Measurements from ENCODE around the gene CCDC47. TPM values are rescaled to one million over a fixed set of nuclear protein-coding genes. Genes with fewer than 3 reads are reported as not detected.

Gene CCDC47
- total RNA-seq, 2 donors from 2014 or later, result 40.2 to 101 TPM

DNA sequence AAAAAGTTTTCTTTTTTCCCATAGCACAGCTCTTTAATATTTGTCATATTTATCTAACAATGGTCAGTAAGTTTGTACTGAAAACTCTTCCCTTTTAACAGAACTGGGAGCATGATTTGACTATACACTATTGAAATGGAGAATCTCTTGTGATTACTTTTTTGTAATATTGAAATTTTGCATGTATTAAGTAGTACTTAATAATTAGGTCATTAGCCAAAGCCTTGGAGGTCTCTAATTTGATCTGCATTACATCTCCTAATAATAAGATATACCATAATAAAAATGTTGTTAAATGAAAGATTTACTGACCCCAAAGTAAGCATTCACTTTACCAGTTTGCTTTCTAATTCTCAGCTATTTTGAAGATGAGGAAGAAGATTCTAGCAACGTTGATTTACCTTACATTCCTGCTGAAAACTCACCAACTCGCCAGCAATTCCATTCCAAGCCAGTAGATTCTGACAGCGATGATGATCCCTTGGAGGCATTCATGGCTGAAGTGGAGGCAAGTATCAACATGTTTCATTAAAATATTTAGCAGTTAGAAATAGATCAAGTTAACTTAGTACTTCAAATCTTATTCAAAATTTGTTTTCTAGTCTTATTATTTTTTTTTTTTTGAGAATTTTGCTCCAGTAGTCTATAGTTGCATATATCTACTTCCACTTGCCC lies 18.8 kb upstream of the CCDC47 start:
- TF ChIP-seq, protein P1, sequence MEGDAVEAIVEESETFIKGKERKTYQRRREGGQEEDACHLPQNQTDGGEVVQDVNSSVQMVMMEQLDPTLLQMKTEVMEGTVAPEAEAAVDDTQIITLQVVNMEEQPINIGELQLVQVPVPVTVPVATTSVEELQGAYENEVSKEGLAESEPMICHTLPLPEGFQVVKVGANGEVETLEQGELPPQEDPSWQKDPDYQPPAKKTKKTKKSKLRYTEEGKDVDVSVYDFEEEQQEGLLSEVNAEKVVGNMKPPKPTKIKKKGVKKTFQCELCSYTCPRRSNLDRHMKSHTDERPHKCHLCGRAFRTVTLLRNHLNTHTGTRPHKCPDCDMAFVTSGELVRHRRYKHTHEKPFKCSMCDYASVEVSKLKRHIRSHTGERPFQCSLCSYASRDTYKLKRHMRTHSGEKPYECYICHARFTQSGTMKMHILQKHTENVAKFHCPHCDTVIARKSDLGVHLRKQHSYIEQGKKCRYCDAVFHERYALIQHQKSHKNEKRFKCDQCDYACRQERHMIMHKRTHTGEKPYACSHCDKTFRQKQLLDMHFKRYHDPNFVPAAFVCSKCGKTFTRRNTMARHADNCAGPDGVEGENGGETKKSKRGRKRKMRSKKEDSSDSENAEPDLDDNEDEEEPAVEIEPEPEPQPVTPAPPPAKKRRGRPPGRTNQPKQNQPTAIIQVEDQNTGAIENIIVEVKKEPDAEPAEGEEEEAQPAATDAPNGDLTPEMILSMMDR (IDR thresholded peaks at IDR 0.05), result no peak
- no peak for ATAC-seq (ENCODE audit: insufficient number of reproducible peaks, low FRiP score, low read depth)
- DNase-seq (ENCODE audit: low spot score), result no peak
- Histone ChIP-seq H3K4me3 (no peak overlapping the region), H3K36me3 (peaks cover 61% of the 10 kb centered on the region), H3K27ac (no peak overlapping the region), H3K9me3 (no peaks in the 10 kb centered on the region), H3K4me1 (ENCODE audit: control insufficient read depth in 1 of 2, low read depth in 2 of 2) (no peaks in the 10 kb centered on the region), H3K27me3 (replicated peaks; ENCODE audit: insufficient read depth) (no peaks in the 10 kb centered on the region)

DNA sequence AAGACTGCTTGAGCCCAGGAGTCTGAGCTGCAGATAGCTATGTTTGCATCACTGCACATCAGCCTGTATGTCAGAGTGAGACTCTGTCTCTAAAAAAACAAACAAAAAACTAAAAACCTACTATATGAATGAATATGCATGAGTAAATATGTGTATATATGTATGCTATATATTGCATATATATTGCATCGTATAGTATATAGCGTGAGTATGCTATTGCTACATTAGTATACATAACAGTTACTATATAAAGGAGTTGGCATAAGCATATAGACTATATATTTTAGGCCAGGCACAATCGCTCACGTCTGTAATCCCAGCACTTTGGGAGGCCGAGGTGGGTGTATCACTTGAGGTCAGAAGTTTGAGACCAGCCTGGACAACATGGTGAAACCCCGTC lies 16.7 kb upstream of the CCDC47 start:
- Histone ChIP-seq H3K27me3 (replicated peaks; ENCODE audit: insufficient read depth) (no peaks in the 10 kb centered on the region), H3K36me3 (peaks cover 52% of the 10 kb centered on the region), H3K27ac (no peak overlapping the region), H3K9me3 (no peaks in the 10 kb centered on the region), H3K4me1 (ENCODE audit: control insufficient read depth in 1 of 2, low read depth in 2 of 2) (no peaks in the 10 kb centered on the region), H3K4me3 (no peak overlapping the region)
- ATAC-seq (ENCODE audit: insufficient number of reproducible peaks, low FRiP score, low read depth) (no peak), DNase-seq (ENCODE audit: low spot score) (no peak)
- TF ChIP-seq, protein P1 (IDR thresholded peaks at IDR 0.05), result no peak

DNA sequence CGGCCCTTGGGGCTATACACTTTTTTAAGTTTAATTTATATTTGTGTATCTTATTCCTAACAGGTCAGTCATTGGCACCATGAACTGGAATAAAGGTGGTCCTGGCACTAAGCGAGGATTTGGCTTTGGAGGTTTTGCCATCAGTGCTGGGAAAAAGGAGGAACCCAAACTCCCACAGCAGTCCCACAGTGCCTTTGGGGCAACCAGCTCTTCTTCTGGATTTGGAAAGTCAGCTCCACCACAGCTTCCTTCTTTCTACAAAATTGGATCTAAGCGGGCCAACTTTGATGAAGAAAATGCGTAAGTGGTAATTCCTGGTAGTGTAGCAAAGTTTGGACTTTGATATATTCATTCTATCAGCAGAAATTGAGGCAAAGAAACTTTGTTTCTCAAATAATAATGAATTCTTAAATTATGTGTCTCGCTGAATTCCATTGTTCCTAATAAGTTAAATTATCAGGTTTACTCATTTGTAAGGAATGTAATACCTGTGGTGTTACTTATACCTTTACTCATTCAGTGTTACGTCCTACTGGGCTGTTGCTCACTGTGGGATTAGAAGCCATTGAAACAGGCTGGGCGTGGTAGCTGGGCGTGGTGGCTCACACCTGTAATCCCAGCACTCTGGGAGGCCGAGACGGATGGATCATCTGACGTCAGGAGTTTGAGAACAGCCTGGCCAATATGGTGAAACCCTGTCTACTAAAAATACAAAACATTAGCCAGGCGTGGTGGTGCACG lies 13.7 kb upstream of the CCDC47 start:
- Histone ChIP-seq H3K36me3 (peaks cover 38% of the 10 kb centered on the region), H3K4me3 (no peak overlapping the region), H3K27ac (no peak overlapping the region), H3K9me3 (no peaks in the 10 kb centered on the region), H3K4me1 (ENCODE audit: control insufficient read depth in 1 of 2, low read depth in 2 of 2) (no peaks in the 10 kb centered on the region), H3K27me3 (replicated peaks; ENCODE audit: insufficient read depth) (no peaks in the 10 kb centered on the region)
- TF ChIP-seq, protein P1 (IDR thresholded peaks at IDR 0.05), result no peak
- DNase-seq (ENCODE audit: low spot score) (no peak), ATAC-seq (ENCODE audit: insufficient number of reproducible peaks, low FRiP score, low read depth) (no peak)

DNA sequence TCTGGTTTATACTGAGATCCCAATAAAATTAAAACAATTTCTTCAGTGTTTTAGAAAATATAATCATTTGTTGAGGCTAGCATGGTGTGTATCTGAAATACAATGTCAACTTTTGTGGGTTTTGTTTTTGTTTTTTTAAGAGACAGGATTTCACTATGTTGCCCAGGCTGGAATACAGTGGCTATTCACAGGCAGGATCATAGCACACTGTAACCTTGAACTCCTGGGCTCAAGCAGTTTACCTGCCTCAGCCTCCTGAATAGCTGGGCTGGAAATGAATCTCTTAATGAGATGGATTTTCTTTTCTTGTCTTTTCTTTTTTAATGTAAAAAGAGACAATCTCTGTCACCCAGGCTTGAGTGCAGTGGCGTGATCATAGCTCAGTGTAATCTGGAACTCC lies 12.7 kb upstream of the CCDC47 start:
- Histone ChIP-seq H3K9me3 (no peaks in the 10 kb centered on the region), H3K4me1 (ENCODE audit: control insufficient read depth in 1 of 2, low read depth in 2 of 2) (no peaks in the 10 kb centered on the region), H3K27me3 (replicated peaks; ENCODE audit: insufficient read depth) (no peaks in the 10 kb centered on the region), H3K36me3 (peaks cover 28% of the 10 kb centered on the region), H3K4me3 (no peak overlapping the region), H3K27ac (no peak overlapping the region)
- TF ChIP-seq, protein P1 (IDR thresholded peaks at IDR 0.05), result no peak
- no peak for ATAC-seq (ENCODE audit: insufficient number of reproducible peaks, low FRiP score, low read depth)
- DNase-seq (ENCODE audit: low spot score), result no peak

DNA sequence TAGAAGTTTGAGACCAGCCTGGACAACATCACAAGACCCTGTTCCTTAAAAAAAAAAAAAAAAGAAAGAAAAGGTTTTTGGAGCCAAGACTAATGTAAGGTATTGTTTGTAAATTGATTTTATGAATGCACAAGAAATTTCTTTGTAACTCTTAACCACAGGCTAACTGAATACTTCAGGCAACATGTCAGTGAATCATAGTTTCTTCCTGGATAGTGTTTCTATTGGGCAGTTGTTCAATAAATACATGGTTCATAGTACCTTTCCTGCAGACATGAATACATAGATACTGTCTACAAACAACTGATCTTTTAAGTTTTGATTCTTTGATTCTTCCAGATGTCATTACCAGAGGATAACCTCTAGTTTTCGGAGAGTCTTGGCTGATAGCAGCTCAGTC lies 12.2 kb upstream of the CCDC47 start:
- TF ChIP-seq, protein P1 (IDR thresholded peaks at IDR 0.05), result no peak
- Histone ChIP-seq H3K4me3 (no peak overlapping the region), H3K9me3 (no peaks in the 10 kb centered on the region), H3K4me1 (ENCODE audit: control insufficient read depth in 1 of 2, low read depth in 2 of 2) (peaks cover 0 to 5% of the 10 kb centered on the region in 2 donors), H3K36me3 (peaks cover 27% of the 10 kb centered on the region), H3K27me3 (replicated peaks; ENCODE audit: insufficient read depth) (no peaks in the 10 kb centered on the region), H3K27ac (no peak overlapping the region)
- no peak for DNase-seq (ENCODE audit: low spot score)
- no peak for ATAC-seq (ENCODE audit: insufficient number of reproducible peaks, low FRiP score, low read depth)
